Ovary (tissue), 10 donors: ENCODE data around the gene PLTP. TPM values are rescaled to one million over a fixed set of nuclear protein-coding genes. Genes with fewer than 3 reads are reported as not detected.

Source experiments
- DNase-seq, 5 donors: peaks; one replicate each; pipeline ENCODE4 v3.0.0-alpha.2; 2019 to 2020
- H3K27ac ChIP-seq, 2 donors: fragments of 200-600 bp; one replicate each; pipeline versions ENCODE4 v1.5.1 to v1.8.0; 2019 to 2022
- H3K27me3 ChIP-seq: fragments of 200-600 bp; one replicate; pipeline ENCODE4 v1.8.0; 2022
- H3K36me3 ChIP-seq: fragments of 200-600 bp; sonication (generic); one replicate; pipeline ENCODE4 v1.5.1; 2019
- H3K4me1 ChIP-seq: one replicate; pipeline ENCODE4 v1.8.1; 2013; ENCODE audit warnings: mild to moderate bottlenecking, moderate library complexity; ENCODE audit not compliant: insufficient read depth
- H3K4me3 ChIP-seq: fragments of 200-600 bp; sonication (generic); one replicate; pipeline ENCODE4 v1.5.1; 2017
- H3K9me3 ChIP-seq, 2 donors: fragments of 200-600 bp in 1 of 2; sonication (generic) in 1 of 2; one replicate each; pipeline versions ENCODE4 v1.5.1 to v1.8.1; 2013 to 2019; ENCODE audit warnings: mild to moderate bottlenecking in 1 of 2, moderate library complexity in 1 of 2
- EP300 ChIP-seq: sonication (generic); formaldehyde crosslinking; IDR thresholded peaks from one replicate; pipeline ENCODE4 v1.6.1; 2017; ENCODE audit warnings: antibody characterized with exemption
- POLR2A ChIP-seq: fragments of 450-650 bp; IDR thresholded peaks from one replicate; pipeline ENCODE4 v1.6.1; 2017; ENCODE audit warnings: antibody characterized with exemption, mild to moderate bottlenecking, moderate library complexity
- WGBS, 3 donors: extraction: QIAGEN DNeasy Blood & Tissue Kit in 1 of 3; methylation state at CpG; one replicate each; pipeline versions ENCODE4 v1.1.5 to v1.1.7; 2013 to 2017; 5-methylcytosine and 5-hydroxymethylcytosine counted together
- intact Hi-C, 4 donors: fragments of 100-400 bp; cut with DNase I; formaldehyde crosslinking; loops; one replicate each; pipeline versions ENCODE4 v1.11.0 to v1.15.1; 2022 to 2023
- long read RNA-seq, 3 donors: library from polyadenylated mRNA in 2 of 3; unstranded in 2 of 3; transcript quantifications; one replicate each; pipeline ENCODE4 v2.0.0 and lab custom pipeline, GENCODE V29; 2021 to 2026
- polyA plus RNA-seq, 2 donors: library from polyadenylated mRNA; stranded (reverse); fragments of 200-250 nt in 1 of 2; fragments of 350-450 nt in 1 of 2; fragmentation: Illumina TruSeq in 1 of 2; extraction: RNeasy Lipid Tissue Mini Kit (QIAGEN cat#74804) in 1 of 2; gene quantifications; one replicate each; pipeline ENCODE4 v1.2.3, GENCODE V29; 2013 to 2014
- total RNA-seq, 7 donors: library from RNA; depleted of rRNA in 2 of 7; stranded (reverse); fragments of >200 nt in 2 of 7; fragmentation: NEBNext Ultra II Directional in 3 of 7; extraction: Animal tissue kit (Norgen Biotek cat#: 25700) in 3 of 7; gene quantifications; one replicate each; pipeline versions ENCODE4 v1.1.0 to v1.2.4, GENCODE V29; 2016 to 2023
- TF ChIP-seq, protein P1 (sequence below), 3 donors: fragments of 450-650 bp in 2 of 3; fragments of 200-600 bp in 1 of 3; IDR thresholded peaks; one replicate each; pipeline versions ENCODE4 v1.5.1 to v1.8.0; 2016 to 2022; ENCODE audit warnings: antibody characterized with exemption in 3 of 3, mild to moderate bottlenecking in 1 of 3
- donor health status: DM: no; HTN: no; CAD: no; lungs with moderate emphysema.
- donor health status: DM: no; HTN: no; CAD: no.
- donor health status: Bipolar disorder and iron deficiency.
- donor health status: DM: yes; HTN: yes; CAD: no.
- donor health status: DM: no; HTN: no; CAD: no.
- donor health status: DM: yes; HTN: yes; CAD: no.

The PLTP gene, protein sequence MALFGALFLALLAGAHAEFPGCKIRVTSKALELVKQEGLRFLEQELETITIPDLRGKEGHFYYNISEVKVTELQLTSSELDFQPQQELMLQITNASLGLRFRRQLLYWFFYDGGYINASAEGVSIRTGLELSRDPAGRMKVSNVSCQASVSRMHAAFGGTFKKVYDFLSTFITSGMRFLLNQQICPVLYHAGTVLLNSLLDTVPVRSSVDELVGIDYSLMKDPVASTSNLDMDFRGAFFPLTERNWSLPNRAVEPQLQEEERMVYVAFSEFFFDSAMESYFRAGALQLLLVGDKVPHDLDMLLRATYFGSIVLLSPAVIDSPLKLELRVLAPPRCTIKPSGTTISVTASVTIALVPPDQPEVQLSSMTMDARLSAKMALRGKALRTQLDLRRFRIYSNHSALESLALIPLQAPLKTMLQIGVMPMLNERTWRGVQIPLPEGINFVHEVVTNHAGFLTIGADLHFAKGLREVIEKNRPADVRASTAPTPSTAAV
- total RNA-seq (100 to 1,000 TPM in 4 of 7 donors, 10 to 100 TPM in 3; 83.5 to 266 (median 138) TPM), polyA plus RNA-seq (100 to 1,000 TPM in 1 of 2 donors, 10 to 100 TPM in 1; 85.7 to 188 TPM)
- long read RNA-seq, donor 1, transcript PLTP-201 (15 exons, 1,731 nt): minor isoform, 92 of 1,410 reads
- long read RNA-seq, donor 1, transcript PLTP-203 (16 exons, 1,743 nt): major isoform, 1,103 of 1,410 reads
- long read RNA-seq, donor 1, transcript PLTP-204 (14 exons, 1,420 nt): minor isoform, 21 of 1,410 reads
- long read RNA-seq, donor 1, transcript PLTP-205 (15 exons, 2,255 nt): minor isoform, 36 of 1,410 reads
- long read RNA-seq, donor 1, partial matches to known transcripts: 65 of 1,410 reads
- long read RNA-seq, donor 1, other reads (novel, unspliced or antisense): 77 of 1,410 reads
- long read RNA-seq, donor 2, transcript PLTP-203 (16 exons, 1,743 nt): major isoform, 18 of 20 reads
- long read RNA-seq, donor 2, partial matches to known transcripts: 0 of 20 reads
- long read RNA-seq, donor 2, other reads (novel, unspliced or antisense): 0 of 20 reads
- long read RNA-seq, donor 3, transcript PLTP-205 (15 exons, 2,255 nt): minor isoform, 12 of 542 reads
- long read RNA-seq, donor 3, transcript PLTP-203 (16 exons, 1,743 nt): major isoform, 426 of 542 reads
- long read RNA-seq, donor 3, transcript PLTP-201 (15 exons, 1,731 nt): minor isoform, 23 of 542 reads
- long read RNA-seq, donor 3, partial matches to known transcripts: 41 of 542 reads
- long read RNA-seq, donor 3, other reads (novel, unspliced or antisense): 35 of 542 reads

GRCh38 chr20:45911486-45912343 lies at the start of gene PLTP:
Gene PLTP, minus strand, starts transcription at chr20:45912155. Its CDS starts 703 bp downstream, at chr20:45911452.
- peak within 1 kb of the TSS; percentile 62 for H3K4me3 ChIP-seq
- intact Hi-C loops: no loop called here
- no peaks in the 10 kb centered on the region for H3K36me3 ChIP-seq
- H3K27me3 ChIP-seq: no peaks in the 10 kb centered on the region
- peak within 1 kb of the TSS; percentile 72 to 87 for H3K27ac ChIP-seq
- whole genome bisulfite sequencing, 3 donors: 0 to 1% (median 0%) methylated on average over 48 to 58 of the region's 58 CpGs
- TF ChIP-seq POLR2A: peak; percentile 42
- no peak for TF ChIP-seq EP300
- TF ChIP-seq, protein P1, sequence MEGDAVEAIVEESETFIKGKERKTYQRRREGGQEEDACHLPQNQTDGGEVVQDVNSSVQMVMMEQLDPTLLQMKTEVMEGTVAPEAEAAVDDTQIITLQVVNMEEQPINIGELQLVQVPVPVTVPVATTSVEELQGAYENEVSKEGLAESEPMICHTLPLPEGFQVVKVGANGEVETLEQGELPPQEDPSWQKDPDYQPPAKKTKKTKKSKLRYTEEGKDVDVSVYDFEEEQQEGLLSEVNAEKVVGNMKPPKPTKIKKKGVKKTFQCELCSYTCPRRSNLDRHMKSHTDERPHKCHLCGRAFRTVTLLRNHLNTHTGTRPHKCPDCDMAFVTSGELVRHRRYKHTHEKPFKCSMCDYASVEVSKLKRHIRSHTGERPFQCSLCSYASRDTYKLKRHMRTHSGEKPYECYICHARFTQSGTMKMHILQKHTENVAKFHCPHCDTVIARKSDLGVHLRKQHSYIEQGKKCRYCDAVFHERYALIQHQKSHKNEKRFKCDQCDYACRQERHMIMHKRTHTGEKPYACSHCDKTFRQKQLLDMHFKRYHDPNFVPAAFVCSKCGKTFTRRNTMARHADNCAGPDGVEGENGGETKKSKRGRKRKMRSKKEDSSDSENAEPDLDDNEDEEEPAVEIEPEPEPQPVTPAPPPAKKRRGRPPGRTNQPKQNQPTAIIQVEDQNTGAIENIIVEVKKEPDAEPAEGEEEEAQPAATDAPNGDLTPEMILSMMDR (IDR thresholded peaks at IDR 0.05): no peak
- DNase-seq: peak; percentile 79 to 87 (median 85)
- no peaks in the 10 kb centered on the region for H3K9me3 ChIP-seq
- peaks cover 7% of the 10 kb centered on the region for H3K4me1 ChIP-seq

DNA sequence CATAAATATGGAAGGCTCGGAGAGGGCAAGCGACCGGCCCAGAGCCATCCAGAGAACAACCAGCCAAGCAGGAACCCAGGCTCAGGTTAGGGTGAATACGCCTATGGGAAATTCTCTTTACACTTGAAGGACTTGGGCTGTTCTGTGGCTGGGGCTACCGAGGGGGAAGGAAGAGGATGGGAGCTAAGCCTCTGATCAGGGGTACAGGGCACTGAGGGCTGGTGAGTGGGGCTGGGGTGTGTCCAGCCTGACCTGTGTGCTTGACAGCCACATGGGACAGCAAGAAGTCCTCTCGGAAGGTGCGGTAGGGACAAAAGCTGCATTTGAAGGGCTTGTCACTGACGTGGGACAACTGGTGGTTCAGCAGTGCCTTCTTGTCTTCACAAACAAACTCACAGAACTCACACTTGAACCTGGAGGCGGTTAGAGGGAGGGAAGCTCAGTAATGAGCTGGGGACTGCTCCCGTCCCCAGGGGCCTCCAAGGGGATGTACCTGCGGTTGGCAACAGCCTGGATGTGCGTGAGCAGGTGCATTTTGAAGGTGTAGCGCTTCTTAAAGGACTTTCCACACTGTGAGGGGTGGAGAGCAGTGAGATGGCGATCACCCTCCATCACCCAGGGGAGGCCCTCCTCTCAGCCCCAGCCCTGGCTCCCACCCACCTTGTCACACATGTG lies 48.1 kb upstream of the PLTP start:
- H3K4me1 ChIP-seq: no peaks in the 10 kb centered on the region
- no peak overlapping the region for H3K4me3 ChIP-seq
- no peaks in the 10 kb centered on the region for H3K9me3 ChIP-seq
- H3K27me3 ChIP-seq: no peaks in the 10 kb centered on the region
- DNase-seq: peak in 3 of 5 donors; percentile 8 to 24 (median 10)
- TF ChIP-seq EP300: no peak
- no peak for TF ChIP-seq POLR2A
- TF ChIP-seq, protein P1 (IDR thresholded peaks at IDR 0.05): no peak
- intact Hi-C loops: loop anchor here in 3 of 4 donors (5.0 to 10.0 kb wide), 4 partner anchors 65 to 138 kb away; partner anchors contain the start of genes CTSA (in 3 of the 3), NEURL2 (in 3 of the 3) and TNNC2 (in 1 of the 3)
- WGBS, 3 donors: 95 to 96% (median 96%) methylated on average over 14 of the region's 14 CpGs
- H3K36me3 ChIP-seq: no peaks in the 10 kb centered on the region
- H3K27ac ChIP-seq: no peak overlapping the region

DNA sequence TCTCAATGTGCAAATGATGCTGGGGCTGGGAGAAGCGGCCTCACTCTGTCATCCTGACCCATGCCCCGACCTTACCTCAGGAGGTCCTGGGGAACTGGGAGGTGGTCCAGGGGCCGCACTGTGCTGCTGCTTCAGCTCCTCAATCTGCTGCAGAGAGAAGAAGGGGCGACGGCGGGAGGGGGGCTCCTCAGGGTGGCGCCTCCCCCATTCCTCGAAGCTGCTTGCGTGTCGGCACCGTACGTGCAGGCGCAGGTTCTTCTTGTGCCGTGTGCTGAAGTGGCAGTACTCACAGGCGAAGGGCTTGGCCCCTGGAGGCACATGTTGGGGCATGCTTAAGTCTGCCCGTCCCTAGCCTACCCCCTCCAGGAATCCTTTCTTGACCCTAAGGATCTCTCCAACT lies 47.2 kb upstream of the PLTP start:
- Histone ChIP-seq H3K27ac (no peak overlapping the region), H3K27me3 (no peaks in the 10 kb centered on the region), H3K4me3 (no peak overlapping the region), H3K4me1 (no peaks in the 10 kb centered on the region), H3K36me3 (no peaks in the 10 kb centered on the region), H3K9me3 (no peaks in the 10 kb centered on the region)
- TF ChIP-seq EP300: no peak
- TF ChIP-seq, protein P1 (IDR thresholded peaks at IDR 0.05): no peak
- TF ChIP-seq POLR2A: no peak
- intact Hi-C loops: loop anchor here in 1 of 4 donors (5.0 kb wide), 1 partner anchor 67 kb away; the partner anchor contains the start of genes CTSA and NEURL2
- DNase-seq: peak in 2 of 5 donors; percentile 18 to 34
- 89 to 93% (median 92%) methylated on average over 16 of the region's 16 CpGs for WGBS, 3 donors
